Measurements from ENCODE around the gene ZBED1. TPM values are rescaled to one million over a fixed set of nuclear protein-coding genes. Genes with fewer than 3 reads are reported as not detected.

The ZBED1 gene
- total and polyA plus RNA-seq, 4 donors: 15.9 to 49.0 (median 26.9) TPM

- H3K27ac ChIP-seq (ENCODE audit: low read depth in 1 of 2, low read length in 2 of 2): no peak overlapping the region
- TF ChIP-seq HNF4A (conservative IDR thresholded peaks at IDR 0.05) (no peak), NR2F2 (IDR thresholded peaks at IDR 0.05) (no peak), TAF1 (conservative IDR thresholded peaks at IDR 0.05) (no peak), YY1 (IDR thresholded peaks at IDR 0.05) (no peak), CTCF (IDR thresholded peaks at IDR 0.05; ENCODE audit: low read depth, low read length, missing input control) (no peak), JUND (IDR thresholded peaks at IDR 0.05) (no peak), HNF4G (IDR thresholded peaks at IDR 0.05) (no peak), FOXA2 (IDR thresholded peaks at IDR 0.05) (no peak), GABPA (IDR thresholded peaks at IDR 0.05 in 1 of 2, conservative IDR thresholded peaks at IDR 0.05 in 1 of 2) (no peak), SP1 (IDR thresholded peaks at IDR 0.05) (no peak), RAD21 (IDR thresholded peaks at IDR 0.05) (no peak), ATF3 (IDR thresholded peaks at IDR 0.05) (no peak), RXRA (IDR thresholded peaks at IDR 0.05) (no peak), ZBTB33 (IDR thresholded peaks at IDR 0.05) (no peak), FOXA1 (IDR thresholded peaks at IDR 0.05) (no peak), MAX (IDR thresholded peaks at IDR 0.05) (no peak), REST (IDR thresholded peaks at IDR 0.05) (no peak), EGR1 (IDR thresholded peaks at IDR 0.05; ENCODE audit: low read depth in 2 of 2) (no peak)
- peaks cover 0 to 8% (median 3%) of the 10 kb centered on the region in 4 donors for H3K36me3 ChIP-seq (ENCODE audit: control insufficient read depth in 4 of 4, insufficient read depth in 3 of 4, low read depth in 1 of 4, low read length in 3 of 4)
- no peaks in the 10 kb centered on the region for H3K4me1 ChIP-seq (ENCODE audit: control insufficient read depth in 4 of 4, insufficient read depth in 4 of 4, low read length in 3 of 4)
- no peaks in the 10 kb centered on the region for H3K27me3 ChIP-seq (ENCODE audit: control insufficient read depth in 4 of 4, insufficient read depth in 4 of 4, low read length in 3 of 4)
- no peak overlapping the region for H3K4me3 ChIP-seq (ENCODE audit: low read depth in 1 of 3, low read length in 3 of 3)
- no peak overlapping the region for H3K9ac ChIP-seq (ENCODE audit: low read depth in 1 of 2, low read length in 2 of 2)
- WGBS: 97% methylated on average over 5 of the region's 5 CpGs
- peaks cover 0 to 3% (median 0%) of the 10 kb centered on the region in 4 donors for H3K9me3 ChIP-seq (ENCODE audit: control insufficient read depth in 4 of 4, low read length in 3 of 4)
- no peak for DNase-seq (ENCODE audit: low spot score)
Observed at GRCh38 chrX:2441466-2441865, 59.3 kb downstream of the ZBED1 start.
